NCI-H82 treated with DMSO at 0.1 percent for 48 hours (cell line): Measurements from ENCODE around the gene EREG.
"Not testable (repeated sequence)": the region's sequence is repeated elsewhere in the genome, so short reads cannot be mapped to it uniquely, and the experiment has no call there.

ENCODE experiments used
- DNase-seq: peaks from one replicate; lab custom pipeline; 2025; ENCODE audit not compliant: unreplicated experiment; lab: John Stamatoyannopoulos, UW

The EREG gene

GRCh38 chr4:74387790-74388189 is 22.8 kb downstream of the EREG start:
- no peak for DNase-seq

DNA sequence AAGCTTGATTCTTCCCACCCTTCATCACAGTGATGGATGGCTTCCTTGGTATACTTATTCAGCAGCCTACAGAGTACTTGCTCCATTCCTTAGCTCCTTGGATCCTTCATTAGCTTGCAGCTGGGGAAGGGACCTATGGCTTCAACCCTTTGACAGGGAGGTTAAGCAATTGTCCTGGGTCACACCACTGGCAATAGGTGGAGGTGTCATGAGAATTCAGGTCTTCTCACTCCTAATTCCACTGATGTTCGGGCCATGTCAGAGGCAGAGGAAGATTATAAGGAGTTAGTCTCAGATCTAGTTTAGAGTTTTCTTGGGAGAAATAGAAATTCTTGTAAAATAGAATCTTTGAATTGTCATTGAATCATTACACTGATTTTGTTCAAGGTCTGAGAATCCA is 24.5 kb downstream of the EREG start:
- DNase-seq: no peak

DNA sequence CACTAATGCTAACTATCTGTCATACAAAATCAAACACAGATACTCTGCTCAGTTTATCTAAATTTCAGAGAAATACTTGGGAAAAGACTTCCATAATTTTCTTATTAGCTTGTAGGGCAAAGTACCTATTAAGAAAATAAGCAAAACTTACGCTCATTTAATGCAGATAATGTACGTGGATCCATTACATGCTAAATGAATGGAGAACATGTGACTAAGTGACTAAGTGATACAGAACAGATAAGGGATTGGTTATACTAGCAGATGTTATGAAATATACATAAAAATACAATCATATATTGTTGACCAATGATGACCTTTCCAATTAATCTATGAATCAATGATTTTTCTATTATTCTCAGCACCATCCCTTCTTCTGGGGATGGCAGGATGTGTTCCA is 25.7 kb downstream of the EREG start:
- no peak for DNase-seq

- no peak for DNase-seq
Observed at GRCh38 chr4:74391346-74391745, 26.4 kb downstream of the EREG start.

- no peak for DNase-seq
Observed at GRCh38 chr4:74391890-74392475, 27.0 kb downstream of the EREG start.

GRCh38 chr4:74394476-74395136 is 29.7 kb downstream of the EREG start:
- DNase-seq: no peak

DNA sequence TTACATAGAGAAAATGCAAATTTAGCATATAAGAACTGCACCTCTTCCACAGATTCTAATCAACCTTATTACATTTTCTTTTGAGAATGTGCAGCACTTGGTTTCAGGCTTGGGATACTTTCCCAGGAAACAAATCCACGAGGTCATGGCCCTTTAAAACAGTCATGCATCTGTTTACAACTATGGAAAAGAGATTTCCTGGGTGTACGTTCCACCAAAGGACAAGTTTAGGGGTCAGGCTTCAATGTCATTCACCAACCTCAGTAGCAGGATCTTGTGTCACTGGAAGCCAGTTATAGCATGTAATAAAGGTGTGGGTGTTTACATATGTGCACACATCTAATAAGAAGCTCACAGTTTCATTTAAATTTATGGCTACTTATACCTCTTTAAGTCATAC is 30.7 kb downstream of the EREG start:
- DNase-seq: no peak

DNA sequence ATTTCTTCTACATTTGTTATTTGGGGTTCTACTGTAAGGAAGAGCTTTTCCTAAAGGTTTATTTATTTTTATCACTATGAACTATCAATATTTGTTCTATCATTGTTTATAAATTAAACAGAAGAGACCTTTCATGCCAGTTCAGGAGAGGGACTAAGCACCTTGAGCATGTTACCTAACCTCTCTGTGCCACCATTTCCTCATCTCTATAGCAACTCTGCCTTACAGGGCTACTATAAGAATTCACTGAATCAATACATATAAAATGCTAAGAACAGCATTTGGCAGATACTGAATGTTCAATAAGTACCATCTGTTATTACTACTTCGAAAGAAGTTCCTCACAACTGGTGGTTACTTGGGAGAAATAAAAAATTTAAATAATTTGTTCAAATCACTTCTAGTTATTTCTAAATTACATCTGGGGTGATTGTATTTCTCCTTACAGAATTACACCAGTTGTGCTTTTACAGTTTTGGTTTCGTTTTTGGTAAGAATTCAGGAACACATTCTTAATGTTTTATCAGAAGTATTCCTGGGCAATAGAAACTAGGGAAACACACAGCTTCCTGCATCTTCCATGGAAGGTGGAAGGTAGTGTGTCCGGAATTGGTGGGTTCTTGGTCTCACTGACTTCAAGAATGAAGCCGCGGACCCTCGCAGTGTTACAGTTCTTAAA is 32.9 kb downstream of the EREG start:
- DNase-seq: no peak

DNA sequence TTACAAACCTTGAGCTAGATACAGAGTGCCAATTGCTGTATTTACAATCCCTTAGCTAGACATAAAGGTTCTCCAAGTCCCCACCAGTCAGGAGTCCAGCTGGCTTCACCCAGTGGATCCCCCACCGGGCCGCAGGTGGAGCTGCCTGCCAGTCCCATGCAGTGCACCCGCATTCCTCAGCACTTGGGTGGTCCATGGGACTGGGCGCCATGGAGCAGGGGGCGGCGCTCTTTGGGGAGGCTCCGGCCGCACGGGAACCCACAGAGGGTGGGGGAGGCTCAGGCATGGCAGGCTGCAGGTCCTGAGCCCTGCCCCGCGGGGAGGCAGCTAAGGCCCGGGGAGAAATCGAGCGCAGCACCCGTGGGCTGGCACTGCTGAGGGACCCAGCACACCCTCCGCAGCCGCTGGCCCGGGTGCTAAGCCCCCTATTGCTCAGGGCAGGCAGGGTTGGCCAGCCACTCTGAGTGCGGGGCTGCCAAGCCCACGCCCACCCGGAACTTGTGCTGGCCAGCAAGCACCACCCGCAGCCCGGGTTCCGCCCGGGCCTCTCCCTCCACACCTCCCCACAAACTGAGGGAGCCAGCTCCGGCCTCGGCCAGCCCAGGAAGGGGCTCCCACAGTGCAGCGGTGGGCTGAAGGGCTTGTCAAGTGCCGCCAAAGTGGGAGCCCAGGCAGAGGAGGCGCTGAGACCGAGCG is 34.1 kb downstream of the EREG start:
- DNase-seq: not testable (repeated sequence)

DNA sequence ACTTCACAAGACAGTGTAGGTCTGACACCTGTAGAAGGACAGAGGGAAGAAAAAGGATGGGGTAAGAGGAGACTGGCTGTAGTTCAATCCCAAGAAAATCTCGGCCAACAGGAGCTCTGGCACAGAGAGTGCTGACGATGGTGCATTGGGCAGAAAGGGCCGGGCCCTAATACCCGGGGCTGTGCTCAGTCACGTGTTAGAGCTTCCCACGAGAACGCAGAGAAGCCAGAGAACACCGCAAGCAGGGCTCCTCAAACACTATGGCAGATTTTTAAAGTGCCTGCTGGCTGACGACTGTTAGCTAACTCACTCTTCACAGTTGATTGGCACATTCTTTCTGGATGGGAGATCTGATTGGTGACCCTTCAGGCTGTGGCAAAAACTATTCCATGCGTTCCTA is 35.5 kb downstream of the EREG start:
- DNase-seq: no peak

- DNase-seq: no peak
Observed at GRCh38 chr4:74402692-74403456, 37.9 kb downstream of the EREG start.

DNA sequence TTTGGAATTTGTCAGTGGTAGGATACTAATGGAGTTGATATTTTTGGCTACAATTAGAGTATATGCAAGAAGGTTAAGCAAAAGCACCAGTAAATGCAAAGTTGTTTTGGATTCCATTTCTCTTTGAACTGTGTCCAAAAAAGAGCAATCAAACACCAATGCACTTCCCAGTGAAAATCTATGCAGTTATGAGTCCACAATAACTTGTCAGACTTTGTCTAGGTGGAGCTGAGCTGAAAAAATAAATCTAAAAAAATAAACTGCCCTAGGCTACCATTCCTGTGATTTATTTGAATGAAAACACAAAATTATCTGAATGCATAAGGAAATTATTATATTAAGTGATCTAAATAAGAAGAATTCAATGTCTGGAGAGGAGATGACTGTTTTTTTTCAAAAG is 42.9 kb downstream of the EREG start:
- DNase-seq: no peak

GRCh38 chr4:74408639-74409038 is 43.7 kb downstream of the EREG start:
- DNase-seq: no peak

GRCh38 chr4:74410272-74410671 is 45.3 kb downstream of the EREG start:
- no peak for DNase-seq

GRCh38 chr4:74412225-74412624 is 47.3 kb downstream of the EREG start:
- DNase-seq: no peak

DNA sequence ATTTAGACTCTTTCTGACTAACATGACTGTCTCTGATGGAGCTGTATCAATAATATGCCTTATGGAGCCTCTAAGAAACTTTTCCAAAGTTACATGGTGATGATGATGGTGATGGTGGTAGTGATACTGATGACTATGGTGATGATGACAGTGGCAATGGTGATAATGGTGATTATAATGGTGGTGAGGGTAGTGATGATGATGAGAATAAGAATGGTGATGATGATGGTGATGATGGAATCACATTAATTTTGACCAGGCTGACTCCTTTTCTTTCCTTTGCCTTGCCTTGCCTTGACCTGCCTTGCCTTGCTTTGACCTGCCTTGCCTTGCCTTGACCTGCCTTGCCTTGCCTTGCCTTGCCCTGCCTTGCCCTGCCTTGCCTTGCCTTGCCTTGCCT is 48.3 kb downstream of the EREG start:
- no peak for DNase-seq

DNA sequence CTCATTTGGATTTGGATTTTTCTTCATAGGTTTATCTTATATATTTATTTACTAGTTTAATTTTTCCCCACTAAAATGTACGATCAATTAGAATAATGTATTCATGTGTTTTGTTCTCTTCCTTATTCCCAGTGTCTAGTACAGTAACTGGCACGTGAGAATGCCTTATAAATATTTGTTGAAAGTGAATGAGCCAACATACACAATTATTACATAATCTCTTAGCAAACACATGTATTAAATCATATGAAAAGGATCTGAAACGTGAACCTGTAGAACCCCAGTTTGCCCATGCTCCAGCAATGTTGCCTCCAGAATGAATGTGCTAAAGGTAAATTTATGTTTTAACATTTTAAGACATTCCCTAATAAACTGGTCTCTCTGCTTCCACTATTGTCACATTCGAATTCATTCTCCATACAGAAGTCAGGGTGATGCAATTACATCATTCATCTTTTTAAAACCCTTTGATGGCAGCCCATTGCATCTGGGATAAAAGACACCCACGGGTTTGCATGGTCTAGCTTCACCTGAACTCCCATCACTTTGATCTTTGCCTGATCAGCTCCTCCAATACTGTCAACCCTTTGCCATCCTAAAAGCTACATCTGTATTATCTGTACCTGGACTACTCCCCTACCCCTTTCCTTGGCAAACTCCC is 49.3 kb downstream of the EREG start:
- DNase-seq: no peak

DNA sequence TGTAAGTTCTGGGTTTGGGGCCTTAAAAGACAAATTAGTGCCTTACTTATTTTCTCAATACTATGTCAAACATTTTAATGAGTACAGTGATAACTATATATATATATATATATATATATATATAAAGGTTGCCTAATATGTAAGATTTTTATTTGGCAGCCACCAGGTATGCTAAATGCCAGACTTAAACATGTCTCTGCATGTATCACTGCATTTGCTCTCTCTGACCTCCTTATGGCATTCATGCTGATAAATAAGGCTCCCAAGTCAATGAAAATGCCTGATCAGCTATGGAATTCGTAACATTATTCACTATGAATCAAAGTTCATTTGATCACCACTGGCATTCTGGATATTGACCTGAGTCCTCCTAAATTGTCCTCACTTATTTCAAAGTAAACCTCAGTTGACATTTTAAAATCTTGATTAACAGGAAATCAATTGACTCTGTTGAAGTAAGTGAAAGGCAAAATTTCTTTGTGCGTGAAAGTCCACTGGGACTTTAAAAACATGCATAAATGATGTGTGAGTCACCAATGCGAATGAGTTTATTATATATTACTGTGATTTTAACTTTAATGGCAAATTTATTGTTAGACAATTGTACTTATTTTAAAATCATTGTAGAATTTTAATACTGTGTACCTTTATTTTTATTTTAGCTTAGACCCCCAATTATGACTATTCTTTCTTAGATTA is 50.8 kb downstream of the EREG start:
- no peak for DNase-seq

DNA sequence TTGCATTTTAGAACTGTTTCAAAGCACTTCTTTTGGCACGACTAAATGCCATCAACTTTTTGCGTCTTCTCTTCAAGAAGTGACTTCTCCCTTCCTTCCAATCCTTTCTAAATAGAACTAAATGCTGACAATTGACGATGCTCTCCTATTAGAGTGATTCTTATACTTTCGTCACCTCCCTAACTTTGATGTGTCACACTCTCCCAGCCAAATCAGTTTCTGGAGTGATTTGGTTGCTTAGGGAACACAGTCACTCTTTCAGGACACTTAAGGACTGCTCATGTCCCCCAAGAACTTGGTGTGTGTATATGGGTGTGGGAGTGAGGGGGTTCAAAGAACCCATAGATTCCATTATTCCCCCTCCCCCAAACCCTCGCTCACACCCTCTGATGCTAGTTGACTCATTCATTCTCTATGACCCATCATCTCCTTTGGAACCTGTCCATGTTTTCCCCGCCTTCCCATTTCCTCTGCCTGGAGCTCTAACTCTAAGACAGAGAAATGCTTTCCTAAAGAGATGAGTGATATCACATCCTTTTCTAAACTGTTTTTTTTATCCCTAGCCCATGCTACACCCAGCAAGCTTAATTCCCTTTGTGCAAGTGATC is 53.2 kb downstream of the EREG start:
- no peak for DNase-seq

GRCh38 chr4:74420863-74421262 is 55.9 kb downstream of the EREG start:
- DNase-seq: no peak
